ENCODE measurements around the gene TTC16. TPM values are rescaled to one million over a fixed set of nuclear protein-coding genes. Genes with fewer than 3 reads are reported as not detected.

The TTC16 gene
- polyA plus RNA-seq, 3 donors: 0.11 to 0.41 (median 0.23) TPM

DNA sequence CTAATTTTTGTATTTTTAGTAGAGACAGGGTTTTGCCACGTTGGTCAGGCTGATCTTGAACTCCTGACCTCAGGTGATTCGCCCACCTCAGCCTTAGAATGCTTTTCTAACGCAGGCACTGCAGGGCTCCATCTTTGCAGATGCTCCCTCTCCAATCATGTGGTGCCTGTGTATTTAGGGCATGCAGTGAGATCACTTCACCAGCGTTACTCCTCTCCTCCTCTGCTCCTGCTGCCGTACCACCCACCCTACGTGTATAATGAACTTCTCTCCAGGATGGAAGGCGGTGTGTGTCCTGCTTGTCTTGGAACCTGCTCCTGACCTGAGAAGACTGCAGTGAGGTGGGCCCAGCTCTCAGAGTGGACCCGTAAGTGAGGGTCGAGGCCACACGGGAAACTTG lies 22.7 kb upstream of the TTC16 start:
- DNase-seq (ENCODE audit: extremely low read depth in 1 of 11, low read depth in 9 of 11, low spot score in 4 of 11): no peak

DNA sequence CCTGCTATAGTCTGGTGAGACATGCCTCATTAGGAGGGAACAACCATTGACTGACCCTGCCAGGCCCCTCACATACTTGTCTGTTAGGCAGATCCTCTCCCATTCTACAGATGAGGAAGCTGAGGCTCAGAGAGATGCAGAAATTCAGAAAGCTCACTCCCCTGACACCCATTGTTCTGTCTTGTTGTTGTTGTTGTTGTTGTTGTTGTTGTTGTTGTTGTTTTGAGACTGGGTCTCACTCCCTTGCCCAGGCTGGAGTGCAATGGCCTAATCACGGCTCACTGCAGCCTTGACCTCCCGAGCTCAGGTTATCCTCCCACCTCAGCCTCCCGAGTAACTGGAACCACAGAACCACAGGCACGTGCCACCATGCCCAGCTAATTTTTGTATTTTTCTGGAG lies 22.2 kb upstream of the TTC16 start:
- DNase-seq (ENCODE audit: extremely low read depth in 1 of 11, low read depth in 9 of 11, low spot score in 4 of 11): no peak

DNA sequence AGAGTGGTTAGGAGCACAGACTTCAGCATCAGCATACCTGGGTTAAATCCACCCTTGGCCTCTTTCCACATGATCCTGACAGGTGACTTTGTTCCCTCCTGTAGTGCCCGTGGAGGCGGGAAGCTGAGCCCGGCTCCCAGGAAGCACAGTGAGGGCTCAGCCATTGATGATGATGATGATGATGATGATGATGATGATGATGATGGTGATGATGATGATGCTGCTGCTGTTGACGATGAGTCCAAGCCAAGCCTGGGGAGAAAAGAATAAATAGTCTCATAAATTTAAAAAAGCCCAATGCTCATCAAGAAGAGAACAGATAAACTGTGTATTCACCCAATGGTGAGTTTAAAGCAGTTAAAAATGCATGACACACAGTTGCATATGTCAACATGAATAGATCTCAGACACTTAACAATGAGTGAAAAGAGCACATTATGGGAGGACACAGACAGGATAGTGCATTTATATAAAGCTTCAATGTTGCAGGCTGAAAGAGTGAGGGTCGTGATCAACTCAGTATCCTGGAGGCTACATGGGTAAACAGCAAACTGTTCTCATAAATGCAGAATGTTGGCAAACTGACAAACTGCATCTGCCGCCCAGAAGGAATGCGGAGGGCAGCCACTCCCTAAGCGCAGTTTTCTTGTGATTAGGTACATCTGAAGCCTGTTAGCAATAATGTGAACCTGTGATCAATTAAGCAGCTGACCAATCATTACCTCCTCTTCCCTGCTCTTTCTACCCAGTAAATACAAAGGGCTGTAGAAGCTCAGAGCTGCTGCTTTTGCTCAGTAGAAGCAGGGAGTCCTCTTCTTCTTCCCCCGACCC lies 20.8 kb upstream of the TTC16 start:
- no peak for DNase-seq (ENCODE audit: extremely low read depth in 1 of 11, low read depth in 9 of 11, low spot score in 4 of 11)

DNA sequence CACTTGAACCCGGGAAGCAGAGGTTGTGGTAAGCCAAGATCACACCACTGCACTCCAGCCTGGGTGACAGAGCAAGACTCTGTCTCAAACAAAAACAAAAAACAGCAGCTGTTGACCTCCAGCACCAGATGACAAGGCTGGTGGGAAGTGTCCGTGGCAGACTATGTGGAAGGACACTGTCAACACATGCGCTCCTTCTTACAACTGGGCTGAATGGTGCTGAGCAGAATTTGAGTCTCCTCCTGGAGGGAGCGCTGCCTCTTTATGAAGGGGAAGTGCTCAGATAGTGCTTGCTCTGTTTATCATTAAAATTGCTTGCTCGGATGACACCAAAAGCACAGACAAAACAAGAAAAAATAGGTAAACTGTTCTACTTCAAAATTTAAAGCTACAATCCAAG lies 18.3 kb upstream of the TTC16 start:
- no peak for DNase-seq (ENCODE audit: extremely low read depth in 1 of 11, low read depth in 9 of 11, low spot score in 4 of 11)

DNA sequence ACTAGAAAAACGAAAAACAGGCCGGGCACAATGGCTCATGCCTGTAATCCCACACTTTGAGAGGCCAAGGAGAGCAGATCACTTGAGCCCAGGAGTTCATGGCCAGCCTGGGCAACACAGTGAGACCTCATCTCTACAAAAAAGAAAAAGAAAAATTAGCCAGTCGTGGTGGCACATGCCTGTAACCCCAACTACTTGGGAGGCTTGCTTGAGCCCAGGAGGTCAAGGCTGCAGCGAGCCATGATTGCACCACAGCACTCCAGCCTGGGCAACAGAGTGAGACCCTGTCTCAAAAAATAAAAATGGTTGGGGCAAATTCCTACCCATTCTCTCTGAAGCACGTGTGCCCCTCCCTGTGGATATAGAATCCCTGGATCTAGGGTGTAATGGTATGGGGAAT lies 17.5 kb upstream of the TTC16 start:
- no peak for DNase-seq (ENCODE audit: extremely low read depth in 1 of 11, low read depth in 9 of 11, low spot score in 4 of 11)

DNA sequence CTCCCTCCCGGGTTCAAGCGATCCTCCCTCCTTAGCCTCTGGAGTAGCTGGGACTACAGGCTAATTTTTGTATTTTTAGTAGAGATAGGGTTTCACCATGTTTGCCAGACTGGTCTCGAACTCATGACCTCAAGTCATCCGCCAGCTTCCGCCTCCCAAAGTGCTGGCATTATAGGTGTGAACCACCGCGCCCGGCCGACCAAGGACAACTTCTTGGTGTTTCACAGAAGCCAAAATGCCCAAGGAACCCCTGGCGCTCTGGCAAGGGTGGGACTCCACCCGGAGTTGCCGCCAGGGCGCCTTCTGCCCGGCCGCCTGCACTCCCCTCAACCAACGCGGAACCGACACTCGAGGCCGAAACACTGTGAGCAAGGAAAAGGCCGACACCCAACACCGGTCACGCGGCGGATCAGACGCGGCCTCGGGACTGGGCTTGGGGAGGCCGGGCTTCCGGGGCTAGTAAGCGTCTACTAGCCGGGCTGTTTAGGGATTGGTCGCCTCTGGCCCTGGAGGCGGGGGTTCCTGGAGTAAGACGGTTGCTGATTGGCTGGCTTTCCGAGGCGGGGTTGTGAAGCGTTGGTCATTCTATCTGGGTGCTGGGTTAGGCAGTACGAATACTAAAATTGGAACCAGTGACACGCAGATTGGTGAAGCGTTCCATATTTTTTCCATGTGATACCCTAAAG lies 16.8 kb upstream of the TTC16 start:
- DNase-seq (ENCODE audit: extremely low read depth in 1 of 11, low read depth in 9 of 11, low spot score in 4 of 11): peak; percentile 85 to 94 (median 93)

DNA sequence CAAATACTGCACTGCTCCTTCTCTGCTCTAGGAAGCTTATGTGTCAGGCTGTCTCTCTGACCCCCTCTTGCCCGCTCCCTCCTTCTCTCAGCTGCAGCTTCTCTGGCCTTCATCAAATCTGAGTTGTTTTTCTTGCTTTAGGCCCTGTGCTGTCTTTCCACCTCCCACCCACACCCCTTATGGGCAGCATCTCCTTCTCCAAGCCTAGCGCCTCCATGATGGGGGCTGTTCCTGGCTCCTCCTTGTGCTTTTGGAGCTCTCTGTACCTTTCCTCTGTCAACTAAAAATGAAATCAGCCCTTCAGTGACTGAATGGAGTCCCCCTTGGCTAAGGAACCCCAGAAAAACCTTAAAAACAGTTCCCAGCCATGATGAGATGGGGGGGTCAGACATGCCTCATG lies 15.7 kb upstream of the TTC16 start:
- no peak for DNase-seq (ENCODE audit: extremely low read depth in 1 of 11, low read depth in 9 of 11, low spot score in 4 of 11)

DNA sequence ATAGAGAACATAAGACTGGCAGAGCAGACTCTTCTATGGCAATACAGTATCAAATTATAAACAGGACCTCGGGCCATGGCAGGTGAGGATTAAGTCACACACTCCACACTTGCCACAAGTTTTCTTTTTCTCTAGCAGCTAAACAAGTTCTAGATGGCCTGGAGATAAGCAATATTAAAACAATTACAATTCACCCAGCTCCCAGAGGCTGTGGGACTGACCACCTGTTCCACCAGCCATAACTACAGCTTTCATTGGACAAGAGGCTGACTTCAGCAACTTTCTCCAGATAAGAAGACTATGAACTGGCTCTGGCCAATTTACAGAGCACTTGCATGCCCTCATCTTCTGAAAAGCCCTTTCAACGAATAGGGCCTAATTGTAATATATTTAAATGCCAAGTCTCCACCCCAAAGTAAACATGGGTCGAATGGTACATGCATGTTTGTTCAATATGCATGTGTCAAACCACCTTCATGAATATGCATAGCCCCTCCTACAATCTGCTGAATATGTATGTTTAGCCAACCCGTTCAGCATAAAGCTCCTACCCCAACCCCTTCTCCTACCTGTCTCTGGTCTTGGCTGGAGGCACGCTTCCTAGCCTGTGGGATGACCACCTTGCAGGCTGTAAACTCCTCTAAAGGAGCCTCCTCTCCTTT lies 15.2 kb upstream of the TTC16 start:
- no peak for DNase-seq (ENCODE audit: extremely low read depth in 1 of 11, low read depth in 9 of 11, low spot score in 4 of 11)

DNA sequence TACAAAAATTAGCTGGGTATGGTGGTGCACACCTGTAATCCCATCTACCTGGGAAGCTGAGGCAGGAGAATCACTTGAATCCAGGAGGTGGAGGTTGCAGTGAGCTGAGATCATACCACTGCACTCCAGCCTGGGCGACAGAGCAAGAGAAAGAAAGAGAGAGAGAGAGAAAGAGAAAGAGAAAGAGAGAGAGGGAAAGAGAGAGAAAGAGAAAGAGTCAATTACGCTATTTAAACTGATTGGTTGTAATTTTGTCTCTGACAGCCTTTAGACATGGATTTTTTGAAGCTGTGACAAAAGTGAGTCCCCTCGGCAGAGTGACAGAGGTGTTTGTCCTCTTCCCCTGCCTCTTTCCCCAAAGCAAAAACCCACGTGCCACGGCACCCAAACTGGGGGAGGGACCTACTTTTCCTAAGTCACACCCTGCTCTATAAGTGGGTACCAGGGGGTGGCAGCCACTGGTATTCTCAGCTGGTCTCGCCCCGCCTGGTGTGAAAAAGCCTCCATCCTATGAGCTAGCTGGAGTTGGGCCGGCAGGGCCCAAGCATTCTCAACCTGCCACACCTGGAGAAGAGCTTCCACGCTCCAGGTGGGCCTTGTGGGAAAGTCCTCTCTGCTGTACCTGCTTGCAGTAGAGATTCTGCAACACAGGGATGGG lies 12.5 kb upstream of the TTC16 start:
- DNase-seq (ENCODE audit: extremely low read depth in 1 of 11, low read depth in 9 of 11, low spot score in 4 of 11): no peak

DNA sequence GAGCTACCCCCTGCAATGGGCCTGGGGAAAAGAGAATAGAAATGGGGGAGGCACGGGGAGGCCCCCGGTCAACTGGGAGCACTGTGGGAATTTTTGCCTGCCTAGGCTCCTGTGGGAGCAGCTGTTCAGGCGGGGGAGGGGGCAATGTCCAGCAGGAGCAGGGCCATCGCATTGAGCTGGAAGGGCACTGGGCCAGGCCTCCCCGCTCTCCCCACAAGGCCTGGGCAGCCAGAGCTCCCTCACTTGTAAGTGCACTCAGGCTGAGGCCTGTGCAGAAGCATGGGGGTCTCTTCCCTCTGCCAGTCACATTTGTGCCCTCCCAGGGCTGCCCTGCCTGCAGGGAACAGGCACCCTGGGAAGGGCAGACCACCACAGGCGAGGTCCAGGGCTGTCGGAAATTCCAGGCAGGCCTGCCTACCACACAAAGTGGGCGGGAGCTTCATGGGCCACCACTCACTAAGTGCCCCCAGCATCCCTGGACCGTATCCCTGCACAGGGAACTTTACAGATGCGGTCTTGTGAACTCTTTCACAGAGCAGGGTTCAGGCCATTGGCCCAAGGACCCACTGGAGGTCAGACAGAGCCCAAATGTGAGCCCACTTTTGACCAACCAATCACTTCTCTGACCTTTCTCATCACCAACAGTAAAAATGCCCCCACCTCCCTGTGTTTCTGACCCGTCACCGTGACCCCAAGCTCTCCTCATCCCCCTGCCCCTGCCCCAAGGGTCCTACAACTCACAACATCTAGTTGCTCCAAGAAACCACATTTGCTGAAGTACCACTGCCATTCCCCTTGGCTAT lies 10.1 kb upstream of the TTC16 start:
- no peak for DNase-seq (ENCODE audit: extremely low read depth in 1 of 11, low read depth in 9 of 11, low spot score in 4 of 11)

DNA sequence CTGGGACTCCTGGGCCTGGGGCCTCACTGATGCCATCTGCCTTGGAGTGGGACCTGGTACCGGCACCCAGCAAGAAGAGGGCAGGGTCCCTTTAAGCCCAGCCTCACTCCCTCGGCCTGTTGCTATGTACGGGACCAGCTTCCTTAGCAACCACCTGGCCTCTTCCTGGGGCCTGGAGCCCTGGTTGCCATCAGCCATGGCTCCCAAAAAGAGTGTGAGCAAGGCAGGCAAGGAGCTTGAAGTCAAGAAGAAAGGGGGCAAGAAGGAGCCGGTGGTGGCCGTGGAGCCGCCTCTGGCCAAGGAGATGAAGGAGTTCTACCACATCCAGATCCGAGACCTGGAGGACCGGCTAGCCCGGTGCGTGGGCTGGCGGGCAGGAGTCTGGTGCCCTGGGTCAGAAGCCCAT lies 9.0 kb upstream of the TTC16 start, which contains the start of gene CFAP157:
CFAP157 (plus strand) TSS at position 153 of the 406 bp plus-strand sequence; CDS start at position 197, 44 bp downstream.
- no peak for DNase-seq (ENCODE audit: extremely low read depth in 1 of 11, low read depth in 9 of 11, low spot score in 4 of 11)

DNA sequence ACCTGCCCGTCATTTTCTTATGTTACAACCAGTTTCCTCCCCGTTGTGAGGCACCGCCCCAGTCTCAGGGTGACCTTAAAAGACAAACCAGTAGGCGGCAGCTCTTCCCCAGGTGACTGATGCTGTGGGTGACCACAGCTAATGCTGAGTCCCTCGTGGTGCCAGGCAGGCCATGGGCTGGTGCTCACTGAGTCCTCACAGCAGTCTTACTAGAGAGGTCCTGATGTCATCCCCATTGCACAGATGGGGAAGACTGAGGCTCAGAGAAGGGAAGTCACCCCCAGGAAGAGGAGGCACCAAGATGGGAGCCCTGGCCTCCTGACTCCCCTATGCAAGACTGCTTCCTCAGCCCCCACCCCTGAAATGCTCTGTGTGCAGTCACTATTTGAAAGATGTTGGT lies 8.1 kb upstream of the TTC16 start:
- no peak for DNase-seq (ENCODE audit: extremely low read depth in 1 of 11, low read depth in 9 of 11, low spot score in 4 of 11)

DNA sequence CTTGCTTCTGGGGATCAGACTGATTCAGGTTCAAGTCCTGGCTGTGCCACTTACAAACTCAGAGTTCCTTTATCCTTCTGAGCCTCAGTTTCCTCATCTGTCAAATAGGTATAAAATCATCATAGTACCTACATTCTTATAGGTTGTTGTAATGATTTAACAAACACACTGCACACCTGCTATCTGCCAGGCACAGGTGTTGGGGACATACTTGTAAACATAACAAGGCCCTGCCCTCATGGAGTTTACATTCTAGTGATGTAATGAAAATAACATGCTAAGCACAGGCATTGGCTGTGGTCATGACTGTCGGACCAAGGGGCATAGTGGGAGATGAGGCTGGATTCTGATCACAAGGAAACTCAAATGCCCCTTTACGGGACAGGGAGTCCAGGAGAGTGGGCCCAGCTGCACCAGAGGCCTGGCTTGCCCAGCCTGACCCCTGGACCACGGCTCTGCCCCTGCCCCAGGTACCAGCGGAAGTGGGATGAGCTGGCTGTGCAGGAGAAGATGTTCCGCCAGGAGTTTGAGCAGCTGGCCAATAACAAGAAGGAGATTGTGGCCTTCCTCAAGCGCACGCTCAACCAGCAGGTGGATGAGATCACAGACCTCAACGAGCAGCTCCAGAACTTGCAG lies 6.8 kb upstream of the TTC16 start:
- DNase-seq (ENCODE audit: extremely low read depth in 1 of 11, low read depth in 9 of 11, low spot score in 4 of 11): no peak

DNA sequence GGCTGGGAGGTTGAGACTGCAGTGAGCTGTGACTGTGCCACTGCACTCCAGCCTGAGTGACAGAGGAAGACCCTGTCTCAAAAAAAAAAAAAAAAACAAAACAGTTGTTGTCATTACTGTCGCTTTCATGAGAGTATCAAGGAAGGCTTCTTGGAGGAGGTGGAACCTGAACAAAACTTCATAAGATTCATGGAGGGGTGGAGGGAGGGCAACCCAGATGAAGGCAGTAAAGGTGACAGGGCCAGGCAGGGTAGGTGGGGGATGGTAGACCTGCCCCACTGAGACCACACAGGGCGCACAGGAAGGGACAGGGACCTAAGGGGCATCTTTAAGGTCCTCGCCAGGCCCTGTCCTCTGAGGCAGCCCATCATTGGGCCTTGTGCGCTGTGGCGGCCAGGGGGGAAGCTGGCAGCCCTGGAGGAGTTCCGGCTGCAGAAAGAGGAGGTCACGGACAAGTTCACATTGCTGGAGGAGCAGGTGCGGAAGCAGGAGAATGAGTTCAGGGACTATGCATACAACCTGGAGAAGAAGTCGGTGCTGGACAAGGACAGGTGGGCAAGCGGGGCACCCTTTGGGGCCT lies 5.6 kb upstream of the TTC16 start:
- DNase-seq (ENCODE audit: extremely low read depth in 1 of 11, low read depth in 9 of 11, low spot score in 4 of 11): no peak

DNA sequence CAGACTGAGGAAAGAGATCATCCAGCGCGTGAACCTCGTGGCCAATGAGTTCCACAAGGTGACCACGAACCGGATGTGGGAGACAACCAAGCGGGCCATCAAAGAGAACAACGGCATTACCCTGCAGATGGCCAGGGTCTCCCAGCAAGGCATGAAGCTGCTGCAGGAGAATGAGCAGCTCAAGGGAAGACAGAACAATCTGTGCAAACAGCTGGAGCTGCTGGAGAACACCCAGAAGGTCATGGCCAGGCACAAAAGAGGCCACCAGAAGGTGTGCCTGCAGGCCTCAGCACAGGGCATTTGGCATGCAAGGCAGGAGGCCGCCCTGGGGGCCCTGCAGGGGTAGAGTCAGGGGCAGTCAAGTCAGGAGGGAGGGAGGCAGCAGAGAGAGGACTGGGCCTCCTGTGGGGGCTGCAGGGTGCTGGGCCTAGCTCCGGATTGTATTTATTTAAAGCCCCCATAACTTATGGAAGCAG lies 4.6 kb upstream of the TTC16 start:
- no peak for DNase-seq (ENCODE audit: extremely low read depth in 1 of 11, low read depth in 9 of 11, low spot score in 4 of 11)

DNA sequence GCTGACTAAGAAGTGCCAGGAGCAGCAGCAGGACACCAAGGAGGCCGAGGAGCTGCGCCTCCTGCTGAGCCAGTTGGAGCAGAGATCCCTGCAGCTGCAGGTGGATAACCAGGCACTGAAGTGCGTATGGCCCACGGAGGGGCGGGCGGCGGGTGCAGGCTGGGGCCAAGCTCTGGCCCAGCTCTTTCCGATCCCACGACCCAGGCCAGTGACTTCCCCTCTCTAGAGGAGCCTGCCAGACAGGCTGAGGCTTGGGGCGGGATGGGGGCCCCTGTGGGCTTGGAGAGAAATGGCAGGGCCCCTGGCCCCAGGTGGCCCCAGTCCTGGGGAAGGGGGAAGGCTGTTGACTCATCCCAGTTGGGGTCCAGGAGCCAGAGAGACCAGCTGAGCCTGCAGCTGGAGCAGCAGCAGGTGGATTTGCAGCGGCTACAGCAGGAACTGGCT lies 4.0 kb upstream of the TTC16 start:
- no peak for DNase-seq (ENCODE audit: extremely low read depth in 1 of 11, low read depth in 9 of 11, low spot score in 4 of 11)

DNA sequence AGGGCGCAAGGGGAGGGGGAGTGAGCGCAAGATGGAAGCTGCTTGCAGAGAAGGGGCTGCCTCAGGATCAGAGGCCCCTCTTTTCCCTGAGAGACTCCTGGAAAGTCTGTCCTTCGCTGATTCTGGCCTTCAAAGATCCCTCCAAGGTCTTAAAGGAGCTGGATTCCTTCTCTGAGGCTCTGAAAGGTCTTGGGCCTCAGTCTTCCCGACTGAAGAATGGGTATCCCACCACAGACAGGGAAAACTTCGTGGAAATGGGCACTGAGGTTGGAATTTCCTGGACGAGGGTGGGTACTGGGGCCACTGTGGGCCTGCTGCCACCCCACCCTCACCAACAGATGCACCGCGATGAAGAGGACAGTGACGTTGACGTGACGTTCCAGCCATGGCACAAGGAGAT lies 3.5 kb upstream of the TTC16 start:
- no peak for DNase-seq (ENCODE audit: extremely low read depth in 1 of 11, low read depth in 9 of 11, low spot score in 4 of 11)

DNA sequence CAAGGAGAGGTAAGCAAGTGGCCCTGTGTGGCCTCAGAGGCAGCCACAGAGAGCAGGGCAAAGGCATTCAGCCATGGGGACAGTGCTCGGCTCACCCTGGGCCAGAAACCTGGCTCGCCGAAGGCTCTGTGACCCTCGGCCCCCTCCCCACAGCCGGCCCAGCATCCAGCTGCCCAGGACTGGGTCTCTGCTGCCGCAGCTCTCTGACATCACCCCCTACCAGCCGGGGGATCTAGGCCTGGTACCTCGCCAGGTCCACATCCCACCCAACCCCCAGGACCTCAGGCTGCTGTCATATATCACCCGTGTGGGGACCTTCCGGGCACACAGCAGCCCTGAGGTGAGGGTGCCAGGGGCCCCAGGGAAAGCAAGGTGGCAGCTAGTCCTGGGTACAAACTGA lies 3.0 kb upstream of the TTC16 start:
- DNase-seq (ENCODE audit: extremely low read depth in 1 of 11, low read depth in 9 of 11, low spot score in 4 of 11): no peak
